Suppressor macrophage treated with lipopolysaccharide for 1 hour (primary cell): ENCODE results near the gene KRTAP10-7.
"Not testable (repeated sequence)": the region's sequence is repeated elsewhere in the genome, so short reads cannot be mapped to it uniquely, and the experiment has no call there.

Experiments used
- DNase-seq, 3 donors: peaks; one replicate each; pipeline ENCODE4 v3.0.0-alpha.2; 2020 to 2022

Gene KRTAP10-7

DNA sequence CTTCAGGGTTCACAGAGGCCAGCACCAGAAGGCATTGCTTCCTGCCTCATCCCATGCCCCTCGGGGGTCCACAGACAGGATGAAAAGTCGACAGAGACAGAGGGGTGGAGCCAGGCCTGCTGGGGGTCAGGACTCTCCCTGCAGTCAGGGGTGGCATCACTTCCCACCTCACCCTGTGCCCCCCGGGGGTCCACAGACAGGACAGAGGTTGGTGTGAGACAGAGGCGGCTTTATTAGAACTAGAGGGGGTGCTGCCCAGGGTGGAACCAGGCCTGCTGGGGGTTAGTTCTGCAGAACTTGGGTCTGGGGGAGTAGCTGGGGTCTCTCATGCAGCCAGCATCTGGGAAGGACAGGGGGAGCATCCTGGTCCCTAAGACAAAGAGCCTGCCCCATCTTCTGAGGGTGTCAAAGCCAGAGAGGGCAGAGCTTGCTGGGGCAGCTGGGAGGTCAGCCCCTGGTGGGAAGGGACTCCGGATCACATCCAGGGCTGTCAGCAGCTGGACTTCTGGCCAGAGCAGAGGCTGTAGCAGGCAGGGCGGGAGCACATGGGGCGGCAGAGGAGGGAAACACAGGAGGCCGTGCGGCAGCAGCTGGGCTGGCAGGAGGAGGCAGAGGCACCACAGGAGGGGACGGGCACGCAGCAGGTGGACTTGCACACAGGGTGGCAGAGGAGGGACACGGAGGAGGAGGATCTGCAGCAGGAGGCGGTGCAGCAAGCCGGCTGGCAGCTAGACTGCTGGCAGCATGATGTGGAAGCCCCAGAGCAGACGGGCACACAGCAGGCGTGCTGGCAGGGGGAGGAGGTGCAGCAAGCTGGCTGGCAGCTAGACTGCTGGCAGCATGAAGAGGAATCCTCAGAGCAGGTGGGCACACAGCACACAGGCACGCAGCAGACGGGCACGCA is 9.2 kb upstream of the KRTAP10-7 start:
- not testable (repeated sequence) for DNase-seq

DNA sequence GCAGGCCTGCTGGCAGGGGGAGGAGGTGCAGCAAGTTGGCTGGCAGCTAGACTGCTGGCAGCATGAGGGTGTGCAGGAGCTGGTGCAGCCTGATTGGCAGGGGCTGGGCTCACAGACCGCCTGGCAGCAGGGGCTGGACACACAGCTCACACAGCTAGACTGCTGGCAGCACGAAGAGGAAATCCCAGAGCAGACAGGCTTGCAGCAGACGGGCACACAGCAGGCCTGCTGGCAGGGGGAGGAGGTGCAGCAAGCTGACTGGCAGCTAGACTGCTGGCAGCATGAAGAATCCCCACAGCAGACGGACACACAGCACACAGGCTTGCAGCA is 8.6 kb upstream of the KRTAP10-7 start:
- DNase-seq = not testable (repeated sequence)

DNA sequence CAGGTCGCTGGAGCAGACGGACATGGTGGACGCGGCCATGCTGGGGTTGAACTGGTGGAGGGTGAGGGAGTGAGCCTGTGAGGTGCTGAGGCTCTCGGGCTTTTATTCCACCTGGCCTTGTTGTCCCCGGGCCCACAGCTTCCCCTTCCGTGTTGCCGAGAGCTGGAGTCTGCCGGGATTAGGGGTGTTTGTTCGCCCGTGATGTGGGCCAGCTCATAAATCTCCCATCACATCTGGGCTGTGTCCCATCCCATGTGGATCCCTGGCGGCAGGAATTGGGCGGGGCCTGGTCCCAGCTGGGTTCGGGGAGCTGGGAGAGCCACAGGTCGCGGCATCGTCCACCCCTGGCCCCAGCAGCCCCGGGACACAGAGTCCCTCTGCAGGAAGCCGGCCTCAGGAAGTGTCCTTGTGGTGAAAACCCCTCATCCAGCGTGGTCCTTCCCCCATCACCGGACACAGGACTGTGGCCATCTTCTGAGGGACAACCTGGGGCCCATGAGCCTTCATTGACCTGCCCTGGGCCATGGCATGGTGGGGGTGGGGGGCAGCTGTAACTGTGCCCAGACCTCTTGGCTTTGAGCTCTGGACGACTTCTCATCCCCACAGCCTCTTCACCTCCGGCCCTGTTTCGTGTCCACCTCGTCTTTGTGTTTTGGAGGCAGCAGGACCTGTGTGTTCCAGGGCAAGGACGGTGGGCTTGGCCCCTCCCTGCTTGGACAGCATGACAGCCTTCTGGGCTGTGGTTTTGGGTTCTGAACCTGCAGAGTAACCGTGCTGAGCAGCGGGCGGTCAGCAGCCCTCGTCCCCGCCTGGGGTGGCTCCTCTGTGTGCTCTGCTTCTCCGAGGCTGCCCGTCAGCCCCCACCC is 7.7 kb upstream of the KRTAP10-7 start, which contains the start of gene KRTAP10-6:
Gene KRTAP10-6, minus strand, starts transcription at position 60 of the 866 bp plus-strand sequence. Its CDS starts 21 bp downstream, at position 39.
- DNase-seq = no peak

DNA sequence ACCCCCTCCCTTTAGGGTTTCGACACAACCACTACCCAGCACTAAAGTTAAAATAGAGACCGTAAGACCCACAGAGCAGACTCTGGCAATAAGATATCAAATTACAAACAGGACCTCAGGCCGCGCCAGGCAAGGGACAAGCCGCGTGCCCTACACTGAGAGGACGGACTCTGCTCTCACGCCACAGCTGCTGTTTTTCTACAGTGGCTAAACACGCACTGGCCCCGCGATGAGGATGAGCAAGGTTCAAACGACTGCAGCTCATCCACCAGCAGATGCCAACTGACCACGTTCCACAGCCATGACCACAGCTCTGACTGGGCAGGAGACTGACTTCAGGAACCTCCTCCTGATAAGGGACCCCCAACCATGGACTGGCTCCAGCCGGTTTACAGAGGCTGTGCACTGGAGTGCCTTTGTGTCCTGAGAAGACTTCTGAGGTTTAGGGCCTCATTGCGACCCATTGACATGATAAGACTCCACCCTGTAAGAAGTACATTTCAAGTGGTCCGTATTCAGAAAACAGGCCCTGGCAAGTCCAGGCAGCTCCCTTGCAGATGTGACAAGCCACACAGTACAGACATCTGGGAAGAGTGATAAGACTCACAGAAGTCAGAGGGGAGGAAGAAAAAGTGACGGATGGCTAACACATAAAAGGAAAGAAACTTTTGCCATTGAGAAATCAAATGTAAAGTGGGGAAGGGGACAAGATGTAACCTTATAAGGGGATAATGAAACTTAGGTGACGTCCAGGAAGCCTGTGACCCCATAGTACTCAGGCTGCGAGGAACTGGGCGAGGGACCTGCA is 6.6 kb upstream of the KRTAP10-7 start:
- no peak for DNase-seq

DNA sequence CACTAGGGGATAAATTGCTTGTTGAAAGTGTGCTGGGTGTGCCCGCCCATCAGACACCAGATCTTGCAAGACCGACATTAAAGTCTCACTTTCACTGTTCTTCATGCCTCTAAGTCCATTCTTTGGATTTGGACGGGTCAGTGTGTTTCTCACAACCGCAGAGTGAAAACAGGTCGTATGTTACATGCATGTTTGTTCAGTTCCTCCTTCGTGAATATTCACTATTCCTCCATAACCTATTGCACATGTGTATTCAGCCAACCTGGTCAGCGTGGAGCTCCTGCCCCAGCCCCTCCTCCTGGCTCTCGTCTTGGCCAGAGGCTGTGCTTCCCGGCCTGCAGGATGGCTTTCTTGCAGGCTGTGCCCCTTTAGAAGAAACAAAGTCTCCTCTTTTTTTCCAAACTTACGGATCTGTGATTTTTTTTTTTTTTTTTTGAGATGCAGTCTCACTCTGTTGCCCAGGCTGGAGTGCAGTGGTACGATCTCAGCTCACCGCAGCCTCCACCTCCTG is 5.9 kb upstream of the KRTAP10-7 start:
- DNase-seq = no peak

DNA sequence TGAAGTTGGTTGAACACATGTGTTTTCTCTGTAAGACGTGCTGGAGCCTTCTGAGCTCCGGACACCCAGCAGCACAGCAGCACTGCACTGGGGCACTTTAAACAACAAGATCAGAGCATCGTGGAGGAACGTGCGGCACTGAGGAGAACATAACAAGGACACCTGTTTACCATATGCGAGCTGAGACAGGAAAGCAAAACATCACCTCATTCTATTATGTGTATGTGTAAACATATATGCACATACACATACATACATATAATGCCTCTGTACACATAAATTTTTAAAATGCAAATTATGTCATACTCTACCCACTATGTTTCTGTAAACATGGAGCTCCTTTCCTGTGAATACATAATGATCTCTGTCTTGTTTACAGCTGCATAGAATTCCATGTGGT is 4.9 kb upstream of the KRTAP10-7 start:
- no peak for DNase-seq

DNA sequence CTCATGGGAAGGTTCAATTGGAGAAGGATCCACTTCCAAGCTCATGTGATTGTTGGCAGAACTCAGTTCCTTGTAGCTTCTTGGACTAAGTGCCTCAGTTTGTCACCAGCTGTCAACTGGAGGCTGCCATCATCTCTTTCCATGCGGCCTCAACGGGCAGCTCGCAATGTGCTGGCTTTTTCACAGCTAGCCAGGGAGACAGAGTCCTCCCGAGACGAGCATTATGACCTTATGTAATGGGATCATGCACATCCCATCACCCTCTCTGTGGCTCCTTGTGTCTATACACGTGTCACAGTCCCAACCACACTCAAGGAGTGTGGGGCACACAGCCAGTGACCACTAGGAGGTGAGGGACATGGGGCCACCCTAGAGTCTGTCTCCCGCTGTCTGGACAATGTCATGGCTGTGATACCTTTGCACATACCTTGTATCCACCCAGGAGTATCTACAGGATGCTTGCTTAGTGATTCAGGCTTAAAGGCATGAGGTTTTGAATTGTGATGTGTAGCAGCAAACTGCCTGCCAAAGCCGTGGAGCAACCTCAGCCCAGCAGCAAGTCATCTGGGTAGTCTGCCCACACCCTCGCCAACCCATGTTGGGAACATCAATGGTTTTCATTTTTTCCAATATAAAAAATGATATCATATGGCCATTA is 4.2 kb upstream of the KRTAP10-7 start:
- DNase-seq = no peak

DNA sequence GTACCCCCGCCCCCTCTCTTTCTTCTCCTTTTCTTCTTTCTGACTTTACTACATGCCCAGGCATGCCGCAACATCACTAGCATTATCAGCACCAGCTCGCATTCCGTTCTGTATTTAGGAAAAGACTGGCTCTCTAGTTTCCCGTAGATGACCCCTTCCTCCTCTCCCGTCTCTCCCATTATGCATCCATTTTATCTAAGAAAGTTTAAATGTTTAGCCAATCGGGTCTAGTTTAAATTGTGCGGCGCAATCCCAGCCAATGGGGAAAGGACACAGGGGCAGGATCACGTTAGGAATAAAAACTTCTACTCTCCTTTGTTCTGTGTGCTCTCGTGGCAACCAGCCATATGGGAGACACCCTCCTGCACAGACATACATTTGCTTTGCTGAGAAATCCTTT is 2.3 kb upstream of the KRTAP10-7 start:
- DNase-seq = no peak

DNA sequence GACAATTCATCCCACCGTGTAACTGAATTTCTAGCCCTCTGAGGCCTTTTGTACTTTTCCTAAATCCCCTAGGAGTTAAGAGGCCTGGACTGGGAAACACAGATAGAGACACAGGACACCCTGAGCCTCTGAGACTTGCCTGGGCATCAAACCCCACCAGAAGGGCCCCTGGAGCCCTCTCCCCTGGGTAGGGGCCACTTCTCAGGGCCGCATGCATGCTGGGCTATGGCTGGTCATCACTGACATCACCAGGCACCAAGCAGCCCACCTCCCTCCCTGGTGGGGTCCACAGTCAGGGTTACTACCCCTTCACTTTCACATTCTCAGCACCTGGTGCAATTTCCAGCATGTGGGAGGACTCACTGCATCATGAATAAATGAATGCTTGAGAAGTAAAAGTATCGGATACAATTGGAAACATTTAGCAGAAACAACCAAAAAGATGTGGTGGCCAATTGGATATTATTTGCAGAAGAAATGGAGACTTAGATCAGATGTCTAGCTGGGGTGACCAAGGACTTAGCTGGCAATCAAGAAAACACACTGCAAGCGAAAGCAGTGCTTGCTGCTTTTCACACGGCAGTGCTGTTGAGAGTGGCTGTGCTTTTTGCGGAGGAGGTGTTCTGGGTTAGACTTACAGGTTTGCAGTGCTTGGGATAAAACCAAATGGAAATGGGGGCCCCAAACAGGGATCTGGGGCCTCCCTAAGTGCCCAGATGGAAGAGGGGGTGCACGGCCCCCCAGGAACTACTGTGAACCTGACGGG is 950 bp upstream of the KRTAP10-7 start:
- no peak for DNase-seq

DNA sequence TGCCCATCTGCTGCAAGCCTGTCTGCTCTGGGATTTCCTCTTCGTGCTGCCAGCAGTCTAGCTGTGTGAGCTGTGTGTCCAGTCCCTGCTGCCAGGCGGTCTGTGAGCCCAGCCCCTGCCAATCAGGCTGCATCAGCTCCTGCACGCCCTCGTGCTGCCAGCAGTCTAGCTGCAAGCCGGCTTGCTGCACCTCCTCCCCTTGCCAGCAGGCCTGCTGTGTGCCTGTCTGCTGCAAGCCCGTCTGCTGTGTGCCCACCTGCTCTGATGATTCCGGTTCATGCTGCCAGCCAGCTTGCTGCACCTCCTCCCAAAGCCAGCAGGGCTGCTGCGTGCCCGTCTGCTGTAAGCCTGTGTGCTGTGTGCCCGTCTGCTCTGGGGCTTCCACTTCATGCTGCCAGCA is 694 bp downstream of the KRTAP10-7 start:
- DNase-seq = not testable (repeated sequence)

DNA sequence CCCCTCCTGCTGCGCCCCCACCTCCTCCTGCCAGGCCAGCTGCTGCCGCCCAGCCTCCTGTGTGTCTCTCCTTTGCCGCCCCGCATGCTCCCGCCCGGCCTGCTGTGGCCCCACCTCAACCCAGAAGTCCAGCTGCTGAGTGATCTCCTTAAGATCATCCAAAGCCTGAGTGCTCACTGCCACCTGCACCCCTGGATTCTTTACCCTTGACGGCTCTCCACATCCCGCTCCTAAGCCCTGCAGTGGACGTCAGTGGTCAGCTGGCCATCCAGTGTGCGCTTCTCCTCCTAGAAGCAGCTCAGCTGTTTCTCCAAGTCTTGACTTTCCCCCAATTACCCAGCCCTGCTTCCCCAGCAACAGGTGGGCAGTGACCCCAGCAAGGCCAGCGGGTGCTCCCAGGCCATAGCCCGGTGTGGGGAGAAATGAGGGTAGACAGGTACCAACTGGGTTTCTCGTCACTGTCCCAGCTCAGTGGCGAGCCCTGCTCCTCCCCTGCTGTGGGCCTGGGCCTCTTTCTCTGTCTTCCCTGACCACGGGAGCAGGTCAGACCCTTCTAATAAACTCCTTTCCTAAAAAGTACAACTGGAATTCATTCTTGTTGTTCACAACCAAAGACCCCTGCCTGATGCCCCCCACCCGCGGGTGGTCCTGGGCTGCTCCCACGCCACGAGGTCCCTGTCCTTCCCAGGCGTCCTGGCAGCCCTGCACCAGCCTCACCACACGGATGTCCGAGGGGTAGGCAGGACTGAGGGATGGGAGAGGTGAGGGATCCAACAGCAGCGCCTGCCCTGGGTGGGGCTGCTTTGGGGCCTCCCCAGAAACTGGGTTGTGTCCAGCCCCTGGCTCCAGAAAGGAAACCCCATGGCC is 1.4 kb downstream of the KRTAP10-7 start:
- no peak for DNase-seq

DNA sequence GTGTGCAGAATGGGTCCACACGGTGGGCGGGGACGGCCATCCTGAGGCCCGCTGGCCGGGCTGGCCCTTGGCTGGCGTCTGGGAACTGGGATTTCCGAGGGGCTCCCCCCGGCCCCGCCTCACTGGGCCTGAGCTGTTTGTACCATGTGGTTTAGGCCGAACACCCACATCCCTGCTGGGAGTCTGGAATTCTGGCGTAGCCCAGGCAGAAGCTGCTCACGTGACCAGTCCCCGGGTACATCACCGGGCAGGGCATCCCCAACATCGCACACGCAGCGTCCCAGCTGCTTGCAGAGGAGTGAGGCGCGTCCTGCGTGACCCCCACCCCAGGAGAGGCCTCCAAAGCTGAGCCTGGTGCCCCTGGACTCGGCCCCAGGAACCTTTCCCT is 2.1 kb downstream of the KRTAP10-7 start:
- peak in 1 of 3 donors; percentile 8 for DNase-seq

DNA sequence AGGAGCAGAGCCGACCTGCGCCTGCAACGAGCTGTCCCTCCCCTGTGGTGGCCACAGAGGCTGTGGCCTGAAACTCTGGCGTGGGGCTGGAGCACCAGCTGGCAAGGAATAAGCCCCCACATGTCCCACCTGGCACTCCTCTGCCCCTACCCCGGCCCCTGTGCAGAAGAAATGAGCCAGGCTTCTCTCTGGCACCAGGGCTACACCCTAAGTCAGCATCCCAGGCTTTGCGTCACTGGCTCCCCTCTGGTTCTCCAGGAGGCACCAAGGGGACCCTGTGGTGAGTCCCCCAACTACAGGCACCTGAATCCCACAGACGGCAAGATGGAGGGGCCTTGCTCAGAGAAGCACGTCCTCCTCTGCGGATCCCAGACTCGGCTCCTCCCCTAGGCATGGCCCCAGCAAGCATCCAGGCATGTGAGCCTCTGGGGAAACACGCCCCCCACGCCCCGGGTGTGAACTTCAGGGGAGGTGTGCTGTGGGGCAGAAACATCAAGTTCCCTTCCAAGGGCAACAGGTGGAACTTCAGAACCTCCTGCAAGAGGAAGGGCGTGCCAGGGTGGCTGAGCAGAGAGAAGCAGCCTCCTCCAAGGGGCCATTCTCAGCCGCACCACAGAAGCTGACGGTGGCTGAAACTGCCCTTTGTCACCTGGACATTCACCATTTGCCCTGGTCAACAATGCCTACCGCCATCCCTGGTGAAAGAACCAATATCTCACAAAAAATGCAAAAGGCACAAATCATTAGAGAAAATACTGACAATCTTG is 2.9 kb downstream of the KRTAP10-7 start:
- DNase-seq = no peak

DNA sequence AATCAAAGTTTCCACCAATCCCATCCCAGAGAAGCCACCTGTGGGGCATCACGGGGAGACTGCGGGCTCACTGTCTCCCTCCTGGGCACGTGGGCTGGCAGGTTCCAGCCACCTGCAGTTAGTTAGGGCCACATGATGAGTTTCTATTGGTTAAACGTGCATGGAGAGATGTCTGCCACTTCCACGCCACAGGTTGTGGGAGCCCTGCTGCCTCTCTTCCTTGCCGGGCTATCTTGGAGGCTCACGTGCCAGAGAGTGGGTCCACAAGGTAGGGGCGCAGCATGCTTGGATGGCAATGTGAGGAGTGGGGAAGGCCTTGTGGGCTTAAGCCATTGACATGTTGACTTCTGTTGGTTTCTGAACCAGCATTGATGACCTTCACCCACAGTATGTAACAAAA is 3.5 kb downstream of the KRTAP10-7 start:
- no peak for DNase-seq

DNA sequence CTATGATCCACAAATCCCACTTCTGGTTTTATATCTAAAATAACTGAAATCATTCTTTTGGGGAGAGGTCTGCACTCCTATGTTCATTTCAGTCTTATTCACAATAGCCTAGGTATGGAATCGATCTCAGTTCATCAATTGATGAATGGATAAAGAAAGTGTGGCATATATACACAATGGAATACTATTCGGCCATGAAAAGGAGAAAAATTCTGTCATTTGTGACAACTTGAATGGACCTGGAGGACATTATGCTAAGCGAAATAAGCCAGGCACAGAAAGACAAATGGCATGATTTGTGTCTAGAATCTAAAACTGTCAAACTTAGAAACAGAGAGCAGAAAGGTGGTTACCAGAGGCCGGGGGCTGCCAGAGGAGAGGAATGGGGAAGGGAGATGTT is 6.1 kb downstream of the KRTAP10-7 start:
- no peak for DNase-seq

DNA sequence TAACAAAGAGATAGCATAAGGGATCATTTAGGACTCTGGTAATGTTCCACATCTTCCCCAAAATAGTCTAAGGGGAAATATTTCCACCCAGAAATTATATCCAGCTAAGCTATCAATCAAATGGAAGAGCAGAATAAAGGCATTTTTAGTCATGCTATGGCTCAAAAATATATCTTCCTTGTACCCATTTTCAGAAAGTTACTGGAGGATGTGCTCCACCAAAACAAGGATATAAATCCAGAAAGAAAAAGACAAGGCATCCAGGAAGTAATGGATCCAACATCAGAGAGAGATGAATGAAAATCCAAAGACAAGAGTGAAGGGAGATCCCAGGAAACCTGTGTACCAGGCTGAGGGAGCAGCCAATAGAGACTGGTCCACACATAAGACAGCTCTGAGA is 8.8 kb downstream of the KRTAP10-7 start:
- no peak for DNase-seq

DNA sequence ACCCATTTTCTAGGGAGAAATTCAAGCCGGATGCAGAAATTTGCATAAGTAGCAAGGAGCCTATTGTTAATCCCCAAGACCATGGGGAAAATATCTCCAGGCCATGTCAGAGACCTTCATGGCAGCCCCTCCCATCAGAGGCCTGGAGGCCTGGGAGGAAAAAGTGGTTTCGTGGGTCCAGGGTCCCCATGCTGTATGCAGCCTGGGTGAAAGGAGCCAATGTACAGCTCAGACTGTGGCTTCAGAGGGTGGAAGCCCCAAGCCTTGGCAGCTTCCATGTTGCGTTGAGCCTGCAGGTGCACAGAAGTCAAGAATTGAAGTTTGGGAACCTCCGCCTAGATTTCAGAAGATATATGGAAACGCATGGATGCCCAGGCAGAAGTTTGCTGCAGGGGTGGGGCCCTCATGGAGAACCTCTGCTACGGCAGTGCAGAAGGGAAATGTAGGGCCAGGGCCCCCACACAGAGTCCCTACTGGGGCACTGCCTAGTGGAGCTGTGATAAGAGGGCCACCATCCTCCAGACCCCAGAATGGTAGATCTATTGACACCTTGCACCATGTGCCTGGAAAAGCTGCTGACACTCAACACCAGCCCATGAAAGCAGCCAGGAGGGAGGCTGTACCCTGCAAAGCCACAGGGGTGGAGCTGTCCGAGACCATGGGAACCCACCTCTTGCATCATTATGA is 9.9 kb downstream of the KRTAP10-7 start:
- not testable (repeated sequence) for DNase-seq

DNA sequence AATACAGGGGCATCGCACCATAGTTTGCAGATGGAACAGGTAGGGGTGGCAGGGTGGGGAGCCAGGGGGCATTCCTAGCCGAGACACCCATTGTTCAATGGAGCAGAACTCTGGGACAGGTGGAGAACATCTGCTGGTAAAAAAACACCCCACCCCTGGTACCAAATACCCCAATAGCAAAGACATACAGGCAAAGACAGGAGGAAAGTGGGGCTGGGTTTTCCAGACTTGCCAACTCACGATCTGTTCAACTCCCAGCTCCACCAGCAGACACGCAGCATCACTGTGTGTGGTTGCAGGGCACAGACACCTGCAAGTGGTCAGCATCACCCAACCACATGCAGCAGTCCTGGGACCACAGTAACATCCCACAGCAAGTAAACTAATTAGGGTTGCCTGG is 11.2 kb downstream of the KRTAP10-7 start:
- DNase-seq = no peak

DNA sequence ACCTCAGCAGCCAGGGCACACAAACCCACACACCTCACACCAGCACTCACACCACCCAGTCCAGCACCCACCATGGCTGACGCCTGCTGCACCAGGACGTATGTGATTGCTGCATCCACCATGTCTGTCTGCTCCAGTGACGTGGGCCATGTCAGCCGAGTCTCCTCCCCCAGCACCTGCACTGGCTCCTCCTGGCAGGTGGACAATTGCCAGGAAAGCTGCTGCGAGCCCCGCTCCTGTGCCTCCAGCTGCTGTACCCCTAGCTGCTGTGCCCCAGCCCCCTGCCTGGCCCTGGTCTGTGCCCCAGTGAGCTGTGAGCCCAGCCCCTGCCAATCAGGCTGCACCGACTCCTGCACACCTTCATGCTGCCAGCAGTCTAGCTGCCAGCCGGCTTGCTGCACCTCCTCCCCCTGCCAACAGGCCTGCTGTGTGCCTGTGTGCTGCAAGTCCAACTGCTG is 11.7 kb downstream of the KRTAP10-7 start, which contains the start of gene KRTAP10-8:
Gene KRTAP10-8, plus strand, starts transcription at position 51 of the 458 bp plus-strand sequence. Its CDS starts 22 bp downstream, at position 73.
- no peak for DNase-seq
